SK-N-SH treated with all-trans-retinoic acid at 6 μM for 48 hours (cell line): ENCODE results near the gene TANC2.

ENCODE experiments used
- ATAC-seq: fragments of 200-7000 bp; cut with Tn5 transposase; 3 replicates; pipeline ENCODE4 v1.9.1; 2020; ENCODE audit warnings: mild to moderate bottlenecking, moderate library complexity
- ARNTL ChIP-seq: fragments of 450-650 bp; formaldehyde crosslinking; IDR thresholded peaks from 2 replicates; pipeline ENCODE4 v1.5.0; 2020; ENCODE audit warnings: low read depth, mild to moderate bottlenecking, moderate library complexity, borderline replicate concordance
- CSDC2 ChIP-seq: fragments of 250-450 bp; sonication (Bioruptor Pico); IDR thresholded peaks from 2 replicates; pipeline ENCODE4 v1.5.0; 2020; ENCODE audit warnings: mild to moderate bottlenecking, moderate library complexity
- CSRNP3 ChIP-seq: fragments of 250-450 bp; sonication (Bioruptor Pico); IDR thresholded peaks from 2 replicates; pipeline ENCODE4 v1.5.1; 2021; ENCODE audit warnings: mild to moderate bottlenecking, moderate library complexity
- ESRRG ChIP-seq: fragments of 250-450 bp; sonication (Bioruptor Pico); IDR thresholded peaks from 2 replicates; pipeline ENCODE4 v1.6.1; 2021; ENCODE audit warnings: mild to moderate bottlenecking
- GLIS3 ChIP-seq: fragments of 250-450 bp; sonication (Bioruptor Pico); IDR thresholded peaks from 2 replicates; pipeline ENCODE4 v1.5.0; 2020; ENCODE audit warnings: mild to moderate bottlenecking, moderate library complexity
- ISL1 ChIP-seq: fragments of 250-450 bp; sonication (Bioruptor Pico); IDR thresholded peaks from 2 replicates; pipeline ENCODE4 v2.1.2; 2022; ENCODE audit warnings: mild to moderate bottlenecking, moderate library complexity
- OSR1 ChIP-seq: fragments of 250-450 bp; sonication (Bioruptor Pico); IDR thresholded peaks from 2 replicates; pipeline ENCODE4 v1.8.0; 2022; ENCODE audit warnings: moderate library complexity, mild to moderate bottlenecking, inconsistent platforms
- PATZ1 ChIP-seq: fragments of 250-450 bp; sonication (Bioruptor Pico); IDR thresholded peaks from 2 replicates; pipeline ENCODE4 v1.8.0; 2020; ENCODE audit warnings: mild to moderate bottlenecking, moderate library complexity, borderline replicate concordance
- POU6F1 ChIP-seq: fragments of 250-450 bp; sonication (Bioruptor Pico); IDR thresholded peaks from 2 replicates; pipeline ENCODE4 v1.8.0; 2021; ENCODE audit warnings: low read depth, mild to moderate bottlenecking, moderate library complexity, borderline replicate concordance
- PPARA ChIP-seq: fragments of 250-450 bp; sonication (Bioruptor Pico); IDR thresholded peaks from 2 replicates; pipeline ENCODE4 v1.5.0; 2020; ENCODE audit warnings: mild to moderate bottlenecking, borderline replicate concordance
- RARB ChIP-seq: fragments of 250-450 bp; sonication (Bioruptor Pico); IDR thresholded peaks from 2 replicates; pipeline ENCODE4 v1.8.0; 2021; ENCODE audit warnings: mild to moderate bottlenecking, moderate library complexity
- SNAI2 ChIP-seq: fragments of 250-450 bp; sonication (Bioruptor Pico); IDR thresholded peaks from 2 replicates; pipeline ENCODE4 v1.5.0; 2020; ENCODE audit warnings: mild to moderate bottlenecking, moderate library complexity
- TCF4 ChIP-seq: fragments of 250-450 bp; sonication (Bioruptor Pico); IDR thresholded peaks from 2 replicates; pipeline ENCODE4 v1.8.0; 2021; ENCODE audit warnings: mild to moderate bottlenecking, moderate library complexity, borderline replicate concordance
- TOX ChIP-seq: fragments of 250-450 bp; sonication (Bioruptor Pico); IDR thresholded peaks from 2 replicates; pipeline ENCODE4 v1.8.0; 2021; ENCODE audit warnings: mild to moderate bottlenecking, moderate library complexity, borderline replicate concordance
- ZC3H10 ChIP-seq: fragments of 250-450 bp; sonication (Bioruptor Pico); IDR thresholded peaks from 2 replicates; pipeline ENCODE4 v1.5.1; 2021; ENCODE audit warnings: mild to moderate bottlenecking, moderate library complexity
- ZFP3 ChIP-seq: fragments of 250-450 bp; sonication (Bioruptor Pico); IDR thresholded peaks from 2 replicates; pipeline ENCODE4 v1.5.0; 2020; ENCODE audit warnings: mild to moderate bottlenecking, moderate library complexity
- ZFP30 ChIP-seq: fragments of 450-650 bp; formaldehyde crosslinking; IDR thresholded peaks from 2 replicates; pipeline ENCODE4 v1.5.0; 2022; ENCODE audit warnings: mild to moderate bottlenecking, moderate library complexity
- ZNF565 ChIP-seq: fragments of 450-650 bp; formaldehyde crosslinking; conservative IDR thresholded peaks from 2 replicates; pipeline ENCODE4 v1.5.0; 2020; ENCODE audit warnings: low read depth, mild to moderate bottlenecking, moderate library complexity
- ZNF70 ChIP-seq: fragments of 450-650 bp; formaldehyde crosslinking; IDR thresholded peaks from 2 replicates; pipeline ENCODE4 v1.5.0; 2020; ENCODE audit warnings: mild to moderate bottlenecking, moderate library complexity
- ZNF8 ChIP-seq: fragments of 450-650 bp; formaldehyde crosslinking; IDR thresholded peaks from 2 replicates; pipeline ENCODE4 v1.5.0; 2020; ENCODE audit warnings: mild to moderate bottlenecking, moderate library complexity
- TF ChIP-seq, protein P1 (sequence below): fragments of 250-450 bp; sonication (Bioruptor Pico); IDR thresholded peaks from 2 replicates; pipeline ENCODE4 v1.5.1; 2020; ENCODE audit warnings: low read depth, mild to moderate bottlenecking, moderate library complexity

The TANC2 gene

DNA sequence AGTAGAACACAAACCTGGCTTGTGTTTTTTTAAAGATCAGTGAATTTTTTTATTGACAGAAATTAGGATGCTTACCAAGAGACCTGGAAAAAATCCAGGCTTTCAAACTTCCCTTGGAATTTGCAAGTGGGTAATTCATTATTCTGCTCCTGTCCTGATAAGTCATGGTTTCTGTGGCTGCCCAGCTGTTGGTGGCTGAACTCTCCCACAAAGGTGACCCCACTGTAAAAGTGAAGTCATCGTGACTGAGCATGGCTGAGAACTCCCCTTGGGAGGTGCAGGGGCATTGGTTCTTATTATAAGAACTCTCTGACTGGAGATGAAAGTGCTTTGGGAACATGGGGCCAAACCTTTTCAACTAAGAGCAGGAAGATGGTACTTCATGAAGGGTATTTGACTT, 46.6 kb upstream of the TANC2 start:
- TF ChIP-seq ISL1: peak; percentile 20; the same call in 1 of the 2 replicates
- TF ChIP-seq SNAI2 (CRISPR knock-in tag): no peak
- ATAC-seq: no peak

- no peak for TF ChIP-seq CSRNP3 (CRISPR knock-in tag)
- no peak for TF ChIP-seq GLIS3 (CRISPR knock-in tag)
- no peak for TF ChIP-seq PATZ1
- TF ChIP-seq ISL1: no peak
- TF ChIP-seq TCF4: no peak
These were observed 45.7 kb upstream of the TANC2 start for GRCh38 chr17:62920300-62920699.

DNA sequence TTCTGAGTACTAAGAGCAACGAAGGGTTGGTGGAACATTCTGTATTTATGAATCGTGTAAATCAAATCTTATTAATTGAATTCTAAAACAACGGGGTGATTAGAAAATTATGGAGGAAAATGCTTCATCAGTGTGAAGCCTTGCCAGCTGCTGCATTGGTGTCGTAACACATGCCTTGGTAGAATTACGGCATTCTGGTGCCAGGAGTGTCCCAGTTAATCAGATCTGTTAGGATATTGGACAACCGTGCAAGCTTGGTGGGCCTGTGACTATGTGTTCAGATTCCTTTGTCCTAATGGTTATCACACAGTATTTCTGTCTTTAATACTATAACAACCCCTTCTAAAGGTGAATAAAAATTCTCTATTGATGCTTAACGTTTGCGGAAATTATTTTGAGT, 44.2 kb upstream of the TANC2 start:
- no peak for TF ChIP-seq PATZ1
- TF ChIP-seq RARB (CRISPR knock-in tag): no peak
- TF ChIP-seq TCF4: no peak
- no peak for TF ChIP-seq ZFP3 (CRISPR knock-in tag)
- no peak for TF ChIP-seq ESRRG
- no peak for TF ChIP-seq CSRNP3 (CRISPR knock-in tag)
- TF ChIP-seq ZFP30 (CRISPR knock-in tag): no peak
- no peak for TF ChIP-seq POU6F1
- no peak for TF ChIP-seq CSDC2
- TF ChIP-seq ZNF565: no peak
- TF ChIP-seq ZNF8: no peak
- TF ChIP-seq, protein P1, sequence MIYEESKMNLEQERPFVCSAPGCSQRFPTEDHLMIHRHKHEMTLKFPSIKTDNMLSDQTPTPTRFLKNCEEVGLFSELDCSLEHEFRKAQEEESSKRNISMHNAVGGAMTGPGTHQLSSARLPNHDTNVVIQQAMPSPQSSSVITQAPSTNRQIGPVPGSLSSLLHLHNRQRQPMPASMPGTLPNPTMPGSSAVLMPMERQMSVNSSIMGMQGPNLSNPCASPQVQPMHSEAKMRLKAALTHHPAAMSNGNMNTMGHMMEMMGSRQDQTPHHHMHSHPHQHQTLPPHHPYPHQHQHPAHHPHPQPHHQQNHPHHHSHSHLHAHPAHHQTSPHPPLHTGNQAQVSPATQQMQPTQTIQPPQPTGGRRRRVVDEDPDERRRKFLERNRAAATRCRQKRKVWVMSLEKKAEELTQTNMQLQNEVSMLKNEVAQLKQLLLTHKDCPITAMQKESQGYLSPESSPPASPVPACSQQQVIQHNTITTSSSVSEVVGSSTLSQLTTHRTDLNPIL (CRISPR knock-in tag): no peak
- no peak for TF ChIP-seq TOX
- TF ChIP-seq ARNTL (CRISPR knock-in tag): no peak
- TF ChIP-seq OSR1 (CRISPR knock-in tag): no peak
- no peak for TF ChIP-seq ZNF70 (CRISPR knock-in tag)
- no peak for TF ChIP-seq PPARA (CRISPR knock-in tag)
- no peak for TF ChIP-seq ISL1
- no peak for TF ChIP-seq ZC3H10 (CRISPR knock-in tag)
- no peak for ATAC-seq

More at GRCh38 chr17:62920300-62920699, 45.7 kb upstream of the TANC2 start:
- ATAC-seq: no peak
